ENCODE measurements around the gene LACTB.

Gene LACTB

DNA sequence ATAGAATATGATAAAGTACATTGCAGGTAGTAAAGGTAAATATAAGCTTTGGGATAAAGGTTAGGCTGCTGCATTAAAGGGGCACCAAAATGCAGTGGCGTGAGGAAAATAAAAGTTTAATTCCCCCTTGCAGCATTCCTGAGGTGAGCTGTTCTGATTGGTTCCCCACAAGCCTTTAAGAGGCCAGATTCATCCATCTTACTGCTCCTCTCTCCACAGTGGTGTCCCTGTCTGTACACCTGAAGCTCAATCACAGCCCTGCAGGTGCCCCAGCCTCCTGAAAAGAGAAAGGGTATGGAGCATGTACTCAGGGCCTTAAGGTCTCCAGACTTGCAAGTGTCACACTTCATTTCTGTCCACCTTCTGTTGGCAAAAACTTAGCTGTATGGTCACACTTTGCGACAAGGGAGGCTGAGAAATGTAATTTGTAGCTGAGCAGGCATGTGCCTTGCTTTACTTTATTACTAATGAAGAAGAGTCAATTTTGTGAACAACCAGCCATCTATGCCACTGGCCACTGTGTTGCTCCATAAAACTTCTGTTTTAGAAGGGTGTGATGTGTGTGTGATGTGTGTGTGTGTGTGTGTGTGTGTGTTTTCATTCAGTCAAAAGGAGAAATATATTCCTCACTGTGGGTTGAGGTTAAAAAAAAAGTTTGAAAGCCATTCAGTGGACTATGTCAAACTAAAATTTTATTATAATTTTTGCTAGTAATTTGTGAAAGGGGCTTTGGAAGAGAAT, 12.8 kb downstream of the LACTB start:
- peak; percentile 5 for DNase-seq

DNA sequence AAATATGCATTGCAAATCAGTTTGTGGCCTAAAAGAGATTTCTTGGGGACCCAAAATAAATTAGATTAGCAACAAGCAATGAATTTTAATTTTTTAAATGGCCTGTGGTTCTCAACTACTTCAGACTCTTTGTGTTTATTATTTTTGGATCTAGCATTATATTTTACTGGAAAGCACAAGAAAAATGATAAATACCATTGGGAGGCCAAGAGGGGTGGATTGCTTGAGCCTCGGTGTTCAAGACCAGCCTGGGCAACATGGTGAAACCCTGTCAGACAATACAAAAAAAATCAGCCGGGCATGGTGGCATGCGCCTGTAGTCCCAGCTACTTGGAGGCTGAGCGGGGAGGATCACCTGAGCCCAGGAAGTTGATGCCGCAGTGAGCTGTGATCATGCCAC, 13.6 kb downstream of the LACTB start:
- DNase-seq: no peak

DNA sequence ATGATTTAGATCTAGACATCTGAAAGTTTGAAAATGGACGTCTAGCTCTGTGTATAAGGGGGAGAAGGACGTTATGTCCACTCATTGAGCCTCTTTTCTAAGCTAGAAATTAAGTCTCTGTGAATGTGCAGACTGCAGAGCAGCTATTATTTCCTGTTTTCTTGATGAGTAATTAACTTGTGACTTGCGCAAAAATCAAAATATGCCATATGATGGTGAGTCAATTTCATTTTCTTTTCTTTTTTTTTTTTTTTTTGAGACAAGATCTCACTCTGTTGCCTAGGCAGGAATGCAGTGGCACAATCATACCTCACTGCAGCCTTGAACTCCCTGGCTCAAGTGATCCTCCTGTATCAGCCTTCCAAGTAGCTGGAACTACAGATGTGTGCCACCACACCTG, 14.1 kb downstream of the LACTB start:
- peak; percentile 93 for DNase-seq

DNA sequence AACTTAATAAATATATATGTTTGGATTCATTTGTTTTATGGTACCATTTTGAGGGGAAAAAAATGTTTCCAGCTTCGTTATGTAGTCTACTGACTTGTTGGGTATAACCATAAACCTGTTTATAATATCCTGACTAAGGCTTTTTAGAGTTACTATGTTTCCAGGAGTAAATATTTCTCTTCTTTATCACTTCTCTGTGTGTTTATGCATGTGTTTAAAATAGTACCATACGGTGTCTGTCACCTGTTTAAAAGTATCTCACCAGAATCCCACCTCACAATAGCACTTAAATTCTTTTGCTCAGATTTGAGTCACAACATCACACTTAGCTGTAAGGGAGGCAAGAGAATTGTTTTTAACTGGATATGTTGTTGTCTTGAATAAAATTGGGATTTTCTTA, 15.1 kb downstream of the LACTB start:
- peak; percentile 50 for DNase-seq

DNA sequence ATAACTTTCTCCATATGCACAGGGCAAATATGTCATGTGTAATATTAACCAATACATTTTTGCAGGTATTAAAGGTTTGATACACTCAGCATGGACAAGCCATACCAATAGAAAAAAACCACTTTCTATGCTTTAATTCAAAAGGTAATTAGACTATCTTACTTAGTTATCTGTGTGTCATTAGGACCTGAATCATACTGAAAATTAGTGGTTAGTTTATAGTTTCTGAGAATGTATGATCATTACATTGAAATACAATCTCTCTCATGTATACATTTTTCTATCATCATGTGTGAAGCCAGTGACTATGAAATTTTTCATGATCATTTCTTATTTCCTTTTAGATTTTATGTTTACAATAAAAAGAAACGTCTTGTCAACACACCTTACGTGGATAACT, 19.3 kb downstream of the LACTB start:
- DNase-seq: no peak

DNA sequence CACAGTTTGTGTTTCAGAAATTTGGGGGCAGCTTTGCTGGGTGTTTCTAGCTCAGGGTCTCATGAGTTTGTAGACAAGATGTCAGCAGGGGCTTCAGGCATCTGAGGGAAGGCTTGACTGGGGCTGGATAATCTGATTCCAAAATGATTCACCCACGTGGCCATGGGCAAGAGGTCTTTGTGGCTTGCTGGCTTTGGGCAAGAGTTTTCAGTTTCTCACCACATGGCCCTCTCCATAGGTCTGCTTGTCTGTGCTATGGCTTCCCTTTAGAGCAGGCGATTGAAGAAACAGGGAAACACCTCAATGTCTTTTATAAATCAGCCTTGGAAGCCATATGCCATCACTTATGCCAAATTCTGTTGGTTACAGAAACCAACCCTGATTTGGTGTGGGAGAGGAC, 23.8 kb downstream of the LACTB start:
- no peak for DNase-seq

DNA sequence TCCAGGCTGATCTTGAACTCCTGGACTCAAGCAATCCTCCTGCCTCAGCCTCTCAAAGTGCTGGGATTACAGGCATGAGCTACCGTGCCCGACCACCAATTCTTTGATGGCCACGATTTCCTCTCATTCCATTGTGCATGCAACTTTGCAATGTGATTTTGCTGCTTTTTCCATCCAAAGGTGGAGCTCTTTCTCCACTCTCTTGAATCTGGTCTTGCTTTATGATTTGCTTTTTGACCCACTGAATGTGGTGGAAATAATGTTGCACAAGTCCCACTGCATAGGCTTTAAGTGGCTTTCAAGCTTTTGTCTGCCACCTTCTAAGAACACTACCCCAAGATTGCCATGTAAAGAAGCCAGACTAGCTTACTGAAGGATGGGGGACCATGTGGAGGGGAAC, 25.0 kb downstream of the LACTB start:
- DNase-seq: no peak

DNA sequence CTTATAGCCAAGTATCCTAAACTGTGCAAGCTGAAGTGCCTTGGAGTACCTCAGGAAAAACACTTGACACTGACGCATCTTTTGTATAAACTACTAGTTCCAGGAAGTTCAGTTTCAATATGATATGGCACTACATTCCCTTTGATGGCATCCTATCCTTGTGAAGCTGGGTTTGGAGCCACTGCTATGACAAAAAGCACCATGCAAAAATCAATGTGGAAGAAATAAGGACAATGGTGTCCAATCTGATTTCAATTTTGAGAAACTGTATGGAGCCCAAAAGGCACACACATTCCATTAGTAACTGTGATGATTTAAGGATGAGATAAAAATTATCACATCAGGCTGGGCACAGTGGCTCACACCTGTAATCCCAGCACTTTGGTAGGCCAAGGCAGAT, 30.0 kb downstream of the LACTB start:
- DNase-seq: no peak

DNA sequence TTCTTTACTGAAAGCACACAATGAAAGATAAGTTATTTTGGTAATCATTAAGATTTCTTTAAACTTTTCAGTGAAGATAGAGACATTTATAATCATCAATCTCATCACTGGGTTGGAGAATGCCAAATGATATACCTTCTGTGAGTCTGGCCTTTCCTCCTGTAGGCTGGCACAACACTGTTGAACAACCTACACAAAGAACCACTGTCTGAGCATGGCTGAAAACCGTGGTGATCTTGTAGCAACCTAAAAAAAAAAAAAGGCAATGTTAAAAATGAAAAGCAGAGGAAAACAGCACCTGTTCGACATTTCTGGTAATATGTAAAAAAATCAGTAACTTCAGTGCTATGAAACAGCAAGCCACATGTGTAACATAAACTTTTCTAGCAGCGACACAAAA, 33.8 kb downstream of the LACTB start:
- no peak for DNase-seq

DNA sequence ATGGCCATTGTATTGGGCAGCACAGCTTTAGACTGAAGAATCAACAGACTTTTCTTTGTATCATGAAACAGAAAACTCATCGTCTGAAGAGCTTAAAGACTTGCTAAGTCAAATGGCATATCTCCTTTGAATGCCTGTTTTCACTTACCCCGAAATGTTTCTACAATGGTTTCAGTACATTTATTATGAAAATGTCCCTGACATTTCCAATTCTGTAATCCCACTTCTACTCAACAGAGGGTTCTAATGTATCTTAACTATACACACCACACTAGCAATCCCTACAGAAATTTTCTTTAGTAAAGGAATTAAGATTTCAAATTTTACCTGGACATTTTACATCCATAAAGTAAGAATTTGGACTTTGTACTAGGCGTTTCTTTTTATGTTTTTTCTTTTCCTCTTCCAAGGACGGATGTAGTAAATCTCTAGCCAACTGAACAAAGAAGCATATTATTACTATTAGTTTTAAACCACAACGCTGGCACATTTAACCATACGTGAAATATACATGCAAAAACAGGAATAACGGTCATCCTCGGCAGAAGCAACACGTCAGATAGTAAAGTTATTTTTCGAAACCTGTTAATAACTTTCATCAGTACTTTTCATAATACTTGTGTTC, 34.5 kb downstream of the LACTB start:
- peak; percentile 19 for DNase-seq

DNA sequence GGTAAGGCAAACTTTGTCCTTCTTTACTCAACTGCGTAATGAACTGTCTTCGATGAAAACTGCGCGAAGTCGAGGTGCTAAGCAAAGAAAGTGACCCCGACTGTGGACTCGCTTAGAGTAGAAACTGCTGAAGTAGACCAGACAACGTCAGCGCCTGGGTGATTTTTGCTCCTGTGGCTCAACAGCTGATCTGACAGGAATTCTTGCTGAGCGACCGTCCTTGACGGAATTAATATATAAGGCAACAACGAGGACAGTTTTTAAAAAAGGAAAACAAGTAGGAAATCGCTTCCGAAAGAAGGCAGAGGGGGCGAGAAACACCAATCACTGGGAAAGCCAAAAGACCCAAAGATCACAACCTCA, 35.1 kb downstream of the LACTB start:
- peak; percentile 51 for DNase-seq

DNA sequence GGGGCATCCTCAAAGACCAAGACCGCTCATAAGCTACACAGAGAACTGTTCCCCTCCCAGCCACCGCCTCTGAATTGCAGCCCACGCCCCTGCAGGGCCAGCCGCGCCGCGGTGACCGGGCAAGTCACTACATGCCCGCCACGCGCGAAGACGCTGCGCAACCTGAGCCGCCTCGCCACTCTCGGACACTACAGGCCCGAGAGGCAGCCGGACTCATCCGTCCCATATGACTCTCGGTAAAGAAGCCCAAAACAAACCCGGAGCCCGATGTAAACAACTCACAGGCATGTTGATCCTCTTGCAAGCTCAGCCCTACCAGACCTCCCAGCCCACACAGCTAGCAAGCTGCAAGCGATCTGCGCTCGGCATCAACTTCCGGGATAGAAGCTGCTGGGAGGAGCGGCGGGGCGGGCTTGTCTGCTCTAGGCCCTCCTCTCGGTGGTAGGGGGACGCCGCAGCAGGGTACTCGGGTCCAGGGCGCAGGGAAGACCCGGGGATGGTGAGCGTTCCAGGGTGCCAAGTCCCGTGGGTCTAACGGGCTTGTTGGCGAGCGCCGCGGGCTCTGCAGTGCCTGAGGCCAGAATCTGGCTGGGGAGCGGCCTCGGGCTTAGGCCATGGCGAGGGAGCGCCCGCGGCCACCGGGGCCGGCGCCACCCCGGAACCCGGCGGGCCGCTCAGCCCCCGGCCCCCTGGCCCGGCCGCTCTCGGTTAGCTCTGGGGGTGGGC, 35.6 kb downstream of the LACTB start, which contains the start of gene RPS27L:
Gene RPS27L (minus strand): TSS at position 360 of the 726 bp plus-strand sequence. CDS start 72 bp downstream, at position 288.
- peak; percentile 94 for DNase-seq

DNA sequence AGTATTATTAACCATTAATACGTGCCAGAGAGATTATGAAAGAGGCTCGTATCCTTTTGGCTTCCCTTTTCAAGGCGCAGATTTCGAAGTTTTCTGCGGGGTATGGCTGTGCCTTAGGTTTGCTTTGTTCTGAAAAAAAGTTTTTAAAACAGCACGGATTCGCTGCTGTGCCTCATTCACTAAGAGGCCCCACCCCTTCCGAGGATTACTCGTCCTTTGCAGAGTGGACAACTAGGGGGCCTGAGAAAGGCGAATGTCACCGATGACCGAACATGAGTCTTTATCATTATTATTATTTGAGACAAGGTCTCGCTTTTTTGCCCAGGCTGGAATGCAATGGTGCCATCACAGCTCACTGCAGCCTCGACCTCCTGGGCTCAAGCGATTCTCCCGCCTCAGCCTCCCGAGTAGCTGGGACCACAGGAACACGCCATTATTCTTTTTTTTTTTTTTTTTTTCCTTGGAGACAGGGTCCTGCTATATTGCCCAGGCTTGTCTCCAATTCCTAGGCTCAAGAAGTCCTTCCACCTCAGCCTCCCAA, 36.3 kb downstream of the LACTB start:
- peak; percentile 67 for DNase-seq

DNA sequence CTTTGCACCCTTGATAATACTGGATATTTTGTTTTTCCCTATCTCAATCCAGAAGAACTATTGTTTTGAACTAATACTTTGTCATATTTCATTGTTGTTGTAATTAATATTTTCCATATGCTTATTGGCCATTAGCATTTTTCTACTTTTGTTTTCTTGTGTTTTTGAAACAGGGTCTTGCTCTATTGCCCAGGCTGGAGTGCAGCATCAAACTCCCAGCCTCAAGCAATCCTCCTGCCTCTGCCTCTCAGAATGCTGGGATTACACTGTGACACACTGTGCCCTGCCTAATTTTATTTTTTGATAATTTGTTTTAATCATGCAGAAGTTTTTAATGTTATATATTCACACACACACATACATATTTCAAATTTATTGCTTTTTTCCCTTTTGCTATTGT, 39.0 kb downstream of the LACTB start:
- no peak for DNase-seq

DNA sequence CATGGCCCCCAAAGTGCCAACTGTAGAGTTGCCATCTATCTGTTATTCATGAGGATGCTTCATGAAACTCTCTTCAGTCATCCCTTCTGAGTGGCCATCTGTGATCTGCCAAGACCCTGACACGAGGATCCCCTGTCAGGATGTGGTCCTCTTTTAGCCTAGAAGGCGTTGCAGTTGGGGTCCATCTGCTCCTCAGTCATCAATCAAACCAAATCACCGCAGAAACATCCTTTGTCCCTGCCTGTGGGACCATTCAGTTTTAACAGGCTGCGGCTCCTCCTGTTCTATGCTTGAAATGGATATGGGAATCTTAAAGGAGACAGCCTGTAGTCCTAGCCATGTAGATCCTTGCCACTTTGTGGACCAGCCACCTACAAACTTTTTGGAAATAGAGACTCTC, 41.6 kb downstream of the LACTB start:
- DNase-seq: no peak

DNA sequence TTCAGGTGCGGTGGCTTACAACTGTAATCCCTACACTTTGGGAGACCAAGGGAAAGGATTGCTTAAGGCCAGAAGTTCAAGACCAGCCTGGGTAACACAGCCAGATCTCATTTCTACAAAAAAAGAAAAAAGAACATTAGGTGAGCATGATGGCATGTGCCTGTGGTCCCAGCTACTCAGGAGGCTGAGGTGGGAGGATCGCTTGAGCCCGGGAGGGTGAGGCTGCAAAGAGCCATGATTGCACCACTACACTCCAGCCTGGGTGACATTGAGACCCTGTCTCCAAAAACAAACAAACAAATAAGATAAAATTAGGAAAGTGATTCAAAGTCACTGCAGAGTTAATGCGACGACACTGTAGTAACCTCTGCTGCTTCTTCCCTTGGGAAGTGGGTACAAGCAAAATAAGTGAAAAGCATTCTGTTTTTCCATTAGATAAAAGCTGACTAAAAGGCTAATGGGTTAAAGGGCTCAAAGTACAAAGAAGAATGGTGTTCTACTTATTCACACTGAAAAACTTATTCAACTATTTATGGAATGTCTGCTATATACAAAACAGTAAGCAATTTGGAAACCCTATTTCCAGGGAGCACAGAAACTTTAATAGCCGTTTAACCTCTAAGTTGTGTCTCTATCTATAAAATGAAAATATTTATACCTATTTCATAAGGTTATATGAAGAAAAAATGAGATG, 43.7 kb downstream of the LACTB start:
- DNase-seq: peak; percentile 51

DNA sequence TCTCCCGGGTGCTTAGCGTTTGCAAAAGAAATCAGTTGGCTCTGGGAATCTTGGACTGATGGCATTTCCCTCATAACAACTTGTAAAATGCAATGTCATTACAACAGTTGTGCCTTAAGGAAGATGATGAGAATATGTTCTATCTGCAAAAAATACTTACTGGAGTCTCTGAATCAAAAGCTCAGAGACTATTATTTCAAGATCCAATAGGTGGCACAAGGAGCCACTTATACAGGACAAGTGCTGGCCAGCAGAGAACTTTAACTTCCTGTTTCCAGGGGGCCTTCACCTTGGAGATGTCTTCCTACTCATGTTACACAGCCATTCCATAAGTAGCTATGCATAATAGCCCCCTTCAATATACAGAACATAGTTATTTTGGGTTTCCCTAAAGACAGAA, 44.6 kb downstream of the LACTB start:
- peak; percentile 32 for DNase-seq

DNA sequence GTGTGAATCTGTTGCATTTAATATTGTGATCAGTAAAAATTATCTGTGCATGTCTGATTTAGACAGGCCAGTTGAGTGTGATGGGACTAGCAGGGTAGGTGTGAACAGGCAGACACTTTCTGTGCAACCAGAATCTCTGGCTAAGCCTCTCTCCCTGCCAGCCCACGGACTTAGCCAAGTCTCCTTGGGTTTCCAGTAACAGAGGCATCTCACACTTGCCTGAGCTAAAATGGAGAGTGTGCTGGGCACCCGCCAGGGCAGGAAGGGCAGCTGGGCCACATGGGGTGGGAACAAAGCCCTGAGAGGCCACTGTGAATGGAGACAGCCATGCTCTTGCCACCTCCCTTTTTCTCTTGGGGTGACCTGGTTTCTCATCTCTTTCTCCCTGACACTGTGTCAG, 48.1 kb downstream of the LACTB start:
- DNase-seq: no peak

DNA sequence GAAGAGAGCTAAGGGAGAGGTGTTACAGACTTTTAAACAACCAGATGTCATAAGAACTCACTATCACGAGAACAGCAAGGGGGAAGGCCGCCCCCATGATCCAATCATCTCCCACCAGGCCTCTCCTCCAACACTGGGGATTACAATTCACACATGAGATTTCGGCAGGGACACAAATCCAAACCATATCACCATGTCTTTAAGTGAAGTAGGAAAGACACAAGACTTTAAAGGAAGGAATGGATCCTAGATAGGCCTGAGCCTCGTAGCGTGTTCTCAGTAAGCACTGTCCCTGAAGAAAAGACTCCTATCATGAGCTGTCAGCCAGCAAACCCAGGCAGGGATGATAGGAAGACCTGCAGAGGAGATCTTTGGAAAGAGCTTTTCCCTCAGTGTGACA, 50.7 kb downstream of the LACTB start:
- no peak for DNase-seq

DNA sequence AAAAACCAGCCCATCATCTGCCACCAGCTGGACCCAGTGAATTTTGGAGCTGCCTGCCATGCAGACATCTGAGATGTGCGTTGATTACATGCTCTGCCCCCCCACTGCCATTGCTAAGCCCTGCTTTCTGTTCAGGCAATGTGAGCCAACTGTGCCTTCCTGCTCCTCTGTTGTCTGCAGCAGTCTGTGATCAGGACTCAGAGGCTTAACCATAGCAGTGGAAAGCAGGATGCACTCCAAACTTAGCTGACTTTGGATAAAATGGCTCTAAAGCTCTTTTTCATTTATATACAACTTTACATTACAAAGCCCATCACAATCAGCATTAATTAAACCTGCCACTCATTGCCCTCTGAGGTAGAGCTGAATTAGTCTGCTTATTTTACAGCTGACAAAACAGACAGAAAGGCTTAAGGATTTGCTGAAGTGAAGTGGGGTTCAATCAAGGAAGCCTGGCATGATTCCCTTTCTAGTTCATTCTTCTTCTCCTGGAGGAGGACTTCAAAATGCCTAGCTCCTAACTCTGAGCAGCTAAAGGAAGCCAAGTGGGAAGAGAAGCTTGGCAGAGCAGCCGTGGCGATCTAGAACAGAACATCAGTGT, 51.3 kb downstream of the LACTB start:
- DNase-seq: no peak

DNA sequence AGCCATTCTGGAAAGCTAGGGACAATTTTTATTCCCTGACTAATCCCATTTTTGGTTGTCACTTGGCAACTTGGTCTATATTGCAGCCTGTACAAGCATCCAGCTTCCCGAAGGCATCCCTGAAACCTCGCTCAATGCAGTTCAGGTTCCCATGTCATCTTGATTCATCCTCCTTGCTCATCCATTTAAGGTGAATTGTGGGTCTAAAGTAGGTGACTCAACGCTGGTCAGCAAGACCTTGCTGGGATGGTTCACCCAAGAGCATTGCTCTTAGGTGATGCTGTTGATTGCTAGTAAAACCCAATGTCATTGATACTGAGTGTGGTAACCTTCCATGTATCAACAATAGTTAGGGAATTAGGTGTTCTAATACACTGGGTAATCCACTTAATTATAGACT, 54.6 kb downstream of the LACTB start:
- peak; percentile 35 for DNase-seq

DNA sequence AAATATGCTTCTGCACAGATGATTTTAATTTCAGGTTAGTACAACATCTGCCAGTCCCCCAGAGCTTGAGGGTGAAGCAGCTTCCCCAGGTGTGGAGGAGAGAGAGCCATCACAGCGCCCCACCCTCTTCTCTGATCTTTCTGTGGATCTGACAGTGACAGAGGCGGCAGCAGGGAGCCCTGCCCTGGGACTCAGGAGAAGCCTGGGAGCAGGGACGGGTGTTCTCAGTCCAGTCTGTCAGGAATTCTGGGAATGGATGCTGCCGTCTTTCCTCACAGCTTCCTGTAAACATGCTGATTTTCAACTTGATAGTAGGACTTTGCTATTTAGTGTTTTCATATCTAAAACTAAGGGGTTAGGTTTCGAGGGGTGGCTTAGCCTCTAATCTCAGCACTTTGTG, 56.4 kb downstream of the LACTB start:
- no peak for DNase-seq

DNA sequence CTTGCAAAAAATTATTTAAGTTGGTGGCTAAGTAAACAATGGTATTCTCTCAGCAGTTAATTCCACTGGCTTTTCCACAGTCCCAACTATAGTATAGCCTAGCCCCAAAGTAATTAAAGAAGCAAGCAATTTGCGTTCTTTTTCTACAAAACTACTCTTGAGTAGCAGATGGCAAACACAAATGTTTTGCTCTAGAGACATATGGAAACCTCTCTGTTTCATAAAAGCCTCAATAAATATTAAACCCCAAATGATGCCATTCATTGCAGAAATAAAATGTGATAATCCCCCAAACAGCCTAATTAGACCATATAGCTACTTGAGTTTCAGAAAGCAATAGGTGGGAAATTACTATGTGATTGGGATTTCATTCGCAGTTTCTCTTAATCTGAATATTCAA, 59.1 kb downstream of the LACTB start:
- DNase-seq: no peak

All from HCEC 1CT (cell line).